Measurements from ENCODE around the gene AGPS. TPM values are rescaled to one million over a fixed set of nuclear protein-coding genes. Genes with fewer than 3 reads are reported as not detected.

Gene AGPS
- total and polyA plus RNA-seq, 3 donors from 2014 or later, result 36.7 to 73.4 (median 55.7) TPM

- H3K9me3 ChIP-seq, result no peaks in the 10 kb centered on the region
- no peaks in the 10 kb centered on the region for H3K36me3 ChIP-seq (ENCODE audit: low read depth, missing control alignments)
- H3K27ac ChIP-seq, result no peak overlapping the region
- H3K4me3 ChIP-seq, result no peak overlapping the region
- peaks cover 15% of the 10 kb centered on the region for H3K4me1 ChIP-seq
- H3K27me3 ChIP-seq, result no peaks in the 10 kb centered on the region
- DNase-seq, result no peak
- intact Hi-C loops (cut with DNase I; ENCODE audit: low total_unique reads), result no loop called here
- TF ChIP-seq POLR2A (IDR thresholded peaks at IDR 0.05), result no peak
- TF ChIP-seq CTCF (IDR thresholded peaks at IDR 0.05), result no peak
- 55 to 81% methylated on average over 3 of the region's 3 CpGs for WGBS, 2 donors
Observed at GRCh38 chr2:177523781-177524180, 131.2 kb downstream of the AGPS start.

- Histone ChIP-seq H3K27ac (no peak overlapping the region), H3K9me3 (no peaks in the 10 kb centered on the region), H3K27me3 (no peaks in the 10 kb centered on the region), H3K4me1 (peaks cover 5% of the 10 kb centered on the region), H3K4me3 (no peak overlapping the region), H3K36me3 (ENCODE audit: low read depth, missing control alignments) (no peaks in the 10 kb centered on the region)
- intact Hi-C loops (cut with DNase I; ENCODE audit: low total_unique reads), result no loop called here
- TF ChIP-seq CTCF (IDR thresholded peaks at IDR 0.05) (no peak), POLR2A (IDR thresholded peaks at IDR 0.05) (no peak)
- 84 to 87% methylated on average over 3 of the region's 3 CpGs for WGBS, 2 donors
- DNase-seq, result no peak
Observed at GRCh38 chr2:177525351-177525924, 132.9 kb downstream of the AGPS start.

- H3K36me3 ChIP-seq (ENCODE audit: low read depth, missing control alignments), result no peaks in the 10 kb centered on the region
- no peaks in the 10 kb centered on the region for H3K27me3 ChIP-seq
- H3K27ac ChIP-seq, result no peak overlapping the region
- no peaks in the 10 kb centered on the region for H3K4me1 ChIP-seq
- intact Hi-C loops (cut with DNase I; ENCODE audit: low total_unique reads), result no loop called here
- no peaks in the 10 kb centered on the region for H3K9me3 ChIP-seq
- no peak for TF ChIP-seq CTCF (IDR thresholded peaks at IDR 0.05)
- TF ChIP-seq POLR2A (IDR thresholded peaks at IDR 0.05), result no peak
- no peak overlapping the region for H3K4me3 ChIP-seq
- no peak for DNase-seq
Observed at GRCh38 chr2:177528351-177528933, 135.9 kb downstream of the AGPS start.

- no peak overlapping the region for H3K4me3 ChIP-seq
- whole genome bisulfite sequencing, 2 donors, result 92% methylated on average over 3 of the region's 3 CpGs
- no peak for DNase-seq
- H3K9me3 ChIP-seq, result no peaks in the 10 kb centered on the region
- TF ChIP-seq CTCF (IDR thresholded peaks at IDR 0.05), result no peak
- TF ChIP-seq POLR2A (IDR thresholded peaks at IDR 0.05), result no peak
- H3K27ac ChIP-seq, result peak overlapping the region in 1 of 2 donors; percentile 6
- intact Hi-C loops (cut with DNase I; ENCODE audit: low total_unique reads), result no loop called here
- H3K4me1 ChIP-seq, result no peaks in the 10 kb centered on the region
- H3K36me3 ChIP-seq (ENCODE audit: low read depth, missing control alignments), result no peaks in the 10 kb centered on the region
- no peaks in the 10 kb centered on the region for H3K27me3 ChIP-seq
Observed at GRCh38 chr2:177529166-177529565, 136.6 kb downstream of the AGPS start.

GRCh38 chr2:177530561-177530960 is 138.0 kb downstream of the AGPS start:
- Histone ChIP-seq H3K36me3 (ENCODE audit: low read depth, missing control alignments) (no peaks in the 10 kb centered on the region), H3K27ac (peak overlapping the region in 1 of 2 donors; percentile 0), H3K4me1 (no peaks in the 10 kb centered on the region), H3K9me3 (no peaks in the 10 kb centered on the region), H3K27me3 (no peaks in the 10 kb centered on the region), H3K4me3 (no peak overlapping the region)
- intact Hi-C loops (cut with DNase I; ENCODE audit: low total_unique reads), result no loop called here
- TF ChIP-seq POLR2A (IDR thresholded peaks at IDR 0.05) (no peak), CTCF (IDR thresholded peaks at IDR 0.05) (no peak)
- no peak for DNase-seq
